HepG2 (cell line): Measurements from ENCODE around the gene MEA1. TPM values are rescaled to one million over a fixed set of nuclear protein-coding genes. Genes with fewer than 3 reads are reported as not detected.

Source experiments
- AKAP8 ChIP-seq: sonication (generic); formaldehyde crosslinking; IDR thresholded peaks from 2 replicates; pipeline ENCODE4 v1.5.1; 2020; ENCODE audit warnings: mild to moderate bottlenecking, missing genetic modification reagents
- ARID3A ChIP-seq: IDR thresholded peaks from 2 replicates; pipeline ENCODE4 v1.6.1; 2012; ENCODE audit warnings: low read depth, low read length, improper control_type of control experiment
- ATF7 ChIP-seq, 2 experiments: fragments of 450-650 bp in 1 of 2; sonication (generic) in 1 of 2; formaldehyde crosslinking in 1 of 2; IDR thresholded peaks; 2 replicates each; pipeline versions ENCODE4 v1.4.0 to v1.6.1; 2016 to 2020; ENCODE audit warnings: antibody characterized with exemption in 1 of 2, mild to moderate bottlenecking in 1 of 2, missing genetic modification reagents in 1 of 2
- CBX1 ChIP-seq: IDR thresholded peaks from one replicate; pipeline ENCODE4 v1.6.1; 2016; ENCODE audit warnings: antibody characterized with exemption, low read depth
- CENPBD1 ChIP-seq: sonication (generic); formaldehyde crosslinking; IDR thresholded peaks from 2 replicates; pipeline ENCODE4 v1.8.0; 2022; ENCODE audit warnings: missing genetic modification reagents, low read depth, mild to moderate bottlenecking, borderline replicate concordance
- CREBL2 ChIP-seq: sonication (generic); formaldehyde crosslinking; IDR thresholded peaks from 2 replicates; pipeline ENCODE4 v1.8.1; 2023; ENCODE audit warnings: missing genetic modification reagents, mild to moderate bottlenecking, borderline replicate concordance
- ELK4 ChIP-seq: sonication (generic); formaldehyde crosslinking; IDR thresholded peaks from 2 replicates; pipeline ENCODE4 v1.9.0; 2021; ENCODE audit warnings: missing genetic modification reagents, borderline replicate concordance
- LBX2 ChIP-seq: sonication (generic); formaldehyde crosslinking; IDR thresholded peaks from 2 replicates; pipeline ENCODE4 v1.5.0; 2020; ENCODE audit warnings: missing genetic modification reagents, mild to moderate bottlenecking, borderline replicate concordance
- PRDM10 ChIP-seq: sonication (generic); formaldehyde crosslinking; IDR thresholded peaks from 2 replicates; pipeline ENCODE4 v1.4.0; 2020; ENCODE audit warnings: low read depth, missing genetic modification reagents
- RBAK ChIP-seq: sonication (generic); formaldehyde crosslinking; IDR thresholded peaks from 2 replicates; pipeline ENCODE4 v1.5.1; 2020; ENCODE audit warnings: mild to moderate bottlenecking, missing genetic modification reagents
- RCOR2 ChIP-seq: IDR thresholded peaks from 2 replicates; pipeline ENCODE4 v1.6.1; 2016; ENCODE audit warnings: missing biosample characterization, missing genetic modification reagents
- XRCC5 ChIP-seq: fragments of 200-400 bp; formaldehyde crosslinking; optimal IDR thresholded peaks from 2 replicates; pipeline ENCODE3; 2017; ENCODE audit warnings: mild to moderate bottlenecking, low read length
- ZFP62 ChIP-seq: sonication (generic); formaldehyde crosslinking; IDR thresholded peaks from 2 replicates; pipeline ENCODE4 v1.4.0; 2020; ENCODE audit warnings: missing genetic modification reagents
- ZNF232 ChIP-seq: sonication (generic); formaldehyde crosslinking; IDR thresholded peaks from 2 replicates; pipeline ENCODE4 v1.4.0; 2020; ENCODE audit warnings: missing genetic modification reagents, borderline replicate concordance
- ZNF354B ChIP-seq: sonication (generic); formaldehyde crosslinking; IDR thresholded peaks from 2 replicates; pipeline ENCODE4 v1.8.0; 2022; ENCODE audit warnings: mild to moderate bottlenecking, missing genetic modification reagents
- ZNF414 ChIP-seq: sonication (generic); formaldehyde crosslinking; IDR thresholded peaks from 2 replicates; pipeline ENCODE4 v1.5.0; 2020; ENCODE audit warnings: missing genetic modification reagents
- ZNF484 ChIP-seq: sonication (generic); formaldehyde crosslinking; IDR thresholded peaks from 2 replicates; pipeline ENCODE4 v1.5.1; 2020; ENCODE audit warnings: mild to moderate bottlenecking, low read depth, missing genetic modification reagents, borderline replicate concordance
- ZNF7 ChIP-seq: IDR thresholded peaks from 2 replicates; pipeline ENCODE4 v1.6.1; 2016; ENCODE audit warnings: missing biosample characterization, missing genetic modification reagents
- polyA plus RNA-seq, 8 experiments: library from polyadenylated mRNA; depleted of rRNA in 3 of 8; stranded (reverse) in 7 of 8; unstranded in 1 of 8; fragments of >200 nt; fragmentation: Illumina TruSeq in 4 of 8; extraction: Trizol in 4 of 8; gene quantifications; 2 replicates each; pipeline versions ENCODE4 v1.2.1 to v1.2.3, GENCODE V29; 2011 to 2016; ENCODE audit warnings: low read depth in 4 of 8, missing spikeins in 1 of 8, mixed read lengths in 1 of 8; ENCODE audit not compliant: insufficient read depth in 1 of 8
- total RNA-seq, 5 experiments: library from RNA; depleted of rRNA; stranded (reverse); fragments of >200 nt; fragmentation: Illumina TruSeq; extraction: Trizol; gene quantifications; 2 replicates each; pipeline ENCODE4 v1.2.3, GENCODE V29; 2016; ENCODE audit warnings: low read depth in 1 of 5

MEA1 gene
- total and polyA plus RNA-seq, 2 of the 13 experiments (the other 11 are each of a cell fraction or from before 2014, with no cell fraction given) = 75.6 to 86.2 TPM

- TF ChIP-seq PRDM10 (CRISPR knock-in tag) (no peak; the same call in 1 of the 2 replicates), ZNF484 (CRISPR knock-in tag) (no peak; the same call in 1 of the 2 replicates), ATF7 (IDR thresholded peaks at IDR 0.05) (no peak), ATF7 (CRISPR knock-in tag; IDR thresholded peaks at IDR 0.05) (no peak), CBX1 (no peak), LBX2 (CRISPR knock-in tag) (no peak), ZFP62 (CRISPR knock-in tag) (0 out of 2 replicates have a peak, but pooled peaks have one; percentile 43), CREBL2 (no peak), ZNF354B (CRISPR knock-in tag) (0 out of 2 replicates have a peak, but pooled peaks have one; percentile 58), ZNF7 (CRISPR knock-in tag) (no peak), RCOR2 (no peak), CENPBD1 (CRISPR knock-in tag) (no peak), ZNF414 (CRISPR knock-in tag) (no peak), ARID3A (no peak), XRCC5 (peak; percentile 78), AKAP8 (CRISPR knock-in tag) (no peak; the same call in 1 of the 2 replicates), ELK4 (CRISPR knock-in tag) (no peak), ZNF232 (CRISPR knock-in tag) (peak; percentile 66; the same call in 1 of the 2 replicates), RBAK (CRISPR knock-in tag) (0 out of 2 replicates have a peak, but pooled peaks have one; percentile 53)
Measured at GRCh38 chr6:42984001-42984923, 29.5 kb downstream of the MEA1 start, which contains the start of gene PPP2R5D (continued).
